ENCODE data around the gene OR2AG1.

GRCh38 chr11:6780829-6781228, 2.0 kb upstream of the OR2AG1 start:
- TF ChIP-seq CTCF (conservative IDR thresholded peaks at IDR 0.05) (no peak), ZFX (IDR thresholded peaks at IDR 0.05) (no peak)
